Activated B cell treated with CpG ODN at 0.5 μM for 24 hours (primary cell): ENCODE measurements around the gene FUT8. TPM values are rescaled to one million over a fixed set of nuclear protein-coding genes. Genes with fewer than 3 reads are reported as not detected.

Experiments
- ATAC-seq: fragments of 200-7000 bp; cut with Tn5 transposase; one replicate; pipeline ENCODE4 v1.10.0; 2021; ENCODE audit warnings: low read depth, mild to moderate bottlenecking, moderate library complexity
- CTCF ChIA-PET: fragments of 350-600 bp; sonication (Branson Sonifier 250); formaldehyde crosslinking; loops from one replicate; lab custom pipeline; 2021; ENCODE audit warnings: antibody characterized with exemption; lab: Charles Lee
- POLR2A ChIA-PET: fragments of 350-600 bp; sonication (Branson Sonifier 250); formaldehyde crosslinking; loops from one replicate; lab custom pipeline; 2021; ENCODE audit warnings: antibody characterized with exemption; lab: Charles Lee
- DNase-seq: peaks from one replicate; pipeline ENCODE4 v3.0.0; 2022
- H3K27ac Mint-ChIP-seq: one replicate; pipeline ENCODE4 v1.8.0; 2020; ENCODE audit warnings: mixed read lengths
- H3K27me3 Mint-ChIP-seq: one replicate; pipeline ENCODE4 v1.8.0; 2021; ENCODE audit warnings: mixed read lengths
- H3K36me3 Mint-ChIP-seq: one replicate; pipeline ENCODE4 v1.8.0; 2021; ENCODE audit warnings: low read depth, mixed read lengths
- H3K4me1 Mint-ChIP-seq: one replicate; pipeline ENCODE4 v1.8.0; 2021; ENCODE audit warnings: mixed read lengths
- H3K4me3 Mint-ChIP-seq: one replicate; pipeline ENCODE4 v1.8.0; 2020; ENCODE audit warnings: mild to moderate bottlenecking, mixed read lengths
- H3K9me3 Mint-ChIP-seq: one replicate; pipeline ENCODE4 v1.8.0; 2020; ENCODE audit warnings: mixed read lengths
- CTCF ChIP-seq: fragments of 200-600 bp; IDR thresholded peaks from one replicate; pipeline ENCODE4 v1.8.0; 2022; ENCODE audit warnings: antibody characterized with exemption, mild to moderate bottlenecking
- intact Hi-C: fragments of 100-400 bp; cut with micrococcal nuclease; formaldehyde crosslinking; loops from one replicate; pipeline ENCODE4 v1.15.1; 2024
- total RNA-seq: library from RNA; stranded (reverse); gene quantifications from 2 replicates; pipeline ENCODE4 v1.2.3, GENCODE V29; 2022

Gene FUT8
- total RNA-seq, 1 donor from 2014 or later, result 123 TPM

- Mint-ChIP-seq H3K4me1 (peaks cover 23% of the 10 kb centered on the region), H3K9me3 (no peaks in the 10 kb centered on the region), H3K36me3 (peaks cover 41% of the 10 kb centered on the region), H3K27ac (no peak overlapping the region), H3K27me3 (no peaks in the 10 kb centered on the region), H3K4me3 (no peak overlapping the region)
- intact Hi-C loops, result no loop called here
- no peak for ATAC-seq
- ChIA-PET CTCF (no interaction called here), POLR2A (interaction anchor here (0.5 kb wide), 1 partner anchor 44 kb away, joined by 3 read pairs; no protein-coding TSS in a partner anchor)
- no peak for DNase-seq
- TF ChIP-seq CTCF, result no peak
Measured at GRCh38 chr14:65574611-65575010, 162.1 kb downstream of the FUT8 start.

GRCh38 chr14:65575389-65575788, 162.9 kb downstream of the FUT8 start:
- intact Hi-C loops, result no loop called here
- Mint-ChIP-seq H3K9me3 (no peaks in the 10 kb centered on the region), H3K27ac (no peak overlapping the region), H3K4me1 (peaks cover 23% of the 10 kb centered on the region), H3K4me3 (no peak overlapping the region), H3K36me3 (peaks cover 34% of the 10 kb centered on the region), H3K27me3 (no peaks in the 10 kb centered on the region)
- TF ChIP-seq CTCF, result no peak
- ATAC-seq (no peak), DNase-seq (no peak)
- ChIA-PET CTCF (no interaction called here), POLR2A (no interaction called here)

- H3K4me3 Mint-ChIP-seq, result no peak overlapping the region
- H3K36me3 Mint-ChIP-seq, result peaks cover 19% of the 10 kb centered on the region
- H3K27me3 Mint-ChIP-seq, result no peaks in the 10 kb centered on the region
- H3K4me1 Mint-ChIP-seq, result peaks cover 12% of the 10 kb centered on the region
- intact Hi-C loops, result no loop called here
- TF ChIP-seq CTCF, result no peak
- CTCF ChIA-PET, result no interaction called here
- POLR2A ChIA-PET, result interaction anchor here (1.5 kb wide), 1 partner anchor 93 kb away, joined by 3 read pairs; no protein-coding TSS in a partner anchor
- no peaks in the 10 kb centered on the region for H3K9me3 Mint-ChIP-seq
- ATAC-seq (no peak), DNase-seq (no peak)
- H3K27ac Mint-ChIP-seq, result no peak overlapping the region
Measured at GRCh38 chr14:65580973-65581372, 168.4 kb downstream of the FUT8 start.

- TF ChIP-seq CTCF, result no peak
- no peaks in the 10 kb centered on the region for H3K27me3 Mint-ChIP-seq
- DNase-seq (no peak), ATAC-seq (no peak)
- H3K4me1 Mint-ChIP-seq, result peaks cover 11% of the 10 kb centered on the region
- no peak overlapping the region for H3K4me3 Mint-ChIP-seq
- peaks cover 16% of the 10 kb centered on the region for H3K36me3 Mint-ChIP-seq
- CTCF ChIA-PET, result no interaction called here
- no peak overlapping the region for H3K27ac Mint-ChIP-seq
- POLR2A ChIA-PET, result no interaction called here
- intact Hi-C loops, result no loop called here
- H3K9me3 Mint-ChIP-seq, result no peaks in the 10 kb centered on the region
Measured at GRCh38 chr14:65581378-65581777, 168.8 kb downstream of the FUT8 start.

- POLR2A ChIA-PET, result no interaction called here
- no peak overlapping the region for H3K27ac Mint-ChIP-seq
- no peak for DNase-seq
- peaks cover 11% of the 10 kb centered on the region for H3K4me1 Mint-ChIP-seq
- H3K27me3 Mint-ChIP-seq, result no peaks in the 10 kb centered on the region
- no peak for ATAC-seq
- H3K36me3 Mint-ChIP-seq, result peaks cover 16% of the 10 kb centered on the region
- no peak overlapping the region for H3K4me3 Mint-ChIP-seq
- no peaks in the 10 kb centered on the region for H3K9me3 Mint-ChIP-seq
- intact Hi-C loops, result no loop called here
- no peak for TF ChIP-seq CTCF
- CTCF ChIA-PET, result no interaction called here
Measured at GRCh38 chr14:65581799-65582198, 169.3 kb downstream of the FUT8 start.
